HL-60 (cell line): Measurements from ENCODE around the gene ANXA11.

Source experiments
- DNase-seq, 2 experiments: peaks; one replicate each; pipeline ENCODE4 v3.0.0-alpha.2; 2010 to 2020; ENCODE audit warnings: low read depth in 1 of 2, low spot score in 1 of 2
- H3K27ac ChIP-seq: fragments of 250-450 bp; sonication (Bioruptor Pico); replicated peaks from 2 replicates; pipeline ENCODE4 v1.5.1; 2020; ENCODE audit warnings: mild to moderate bottlenecking, moderate library complexity
- H3K27me3 ChIP-seq: fragments of 250-450 bp; sonication (Bioruptor Pico); 2 replicates; pipeline ENCODE4 v1.5.1; 2021; ENCODE audit warnings: mild to moderate bottlenecking, moderate library complexity; ENCODE audit not compliant: insufficient read depth, poor library complexity, severe bottlenecking
- H3K4me3 ChIP-seq: replicated peaks from 2 replicates; pipeline ENCODE4 v1.5.1; 2011; ENCODE audit warnings: mild to moderate bottlenecking, control low read depth, low read length; ENCODE audit not compliant: insufficient read depth
- GABPA ChIP-seq: IDR thresholded peaks from 2 replicates; pipeline ENCODE4 v1.6.1; 2012; ENCODE audit warnings: low read depth
- POLR2AphosphoS5 ChIP-seq: IDR thresholded peaks from 2 replicates; pipeline ENCODE4 v1.6.1; 2012; ENCODE audit warnings: low read depth
- SPI1 ChIP-seq: IDR thresholded peaks from 2 replicates; pipeline ENCODE4 v1.6.1; 2012; ENCODE audit warnings: low read depth, mild to moderate bottlenecking, borderline replicate concordance
- TF ChIP-seq, protein P1 (sequence below): IDR thresholded peaks from one replicate; pipeline ENCODE4 v1.5.1; 2011; ENCODE audit warnings: low read length, control low read depth, inconsistent platforms; ENCODE audit not compliant: insufficient read depth
- TF ChIP-seq, protein P2 (sequence below): IDR thresholded peaks from 2 replicates; pipeline ENCODE4 v1.6.1; 2012; ENCODE audit warnings: low read depth; ENCODE audit not compliant: insufficient replicate concordance

Gene ANXA11

DNA sequence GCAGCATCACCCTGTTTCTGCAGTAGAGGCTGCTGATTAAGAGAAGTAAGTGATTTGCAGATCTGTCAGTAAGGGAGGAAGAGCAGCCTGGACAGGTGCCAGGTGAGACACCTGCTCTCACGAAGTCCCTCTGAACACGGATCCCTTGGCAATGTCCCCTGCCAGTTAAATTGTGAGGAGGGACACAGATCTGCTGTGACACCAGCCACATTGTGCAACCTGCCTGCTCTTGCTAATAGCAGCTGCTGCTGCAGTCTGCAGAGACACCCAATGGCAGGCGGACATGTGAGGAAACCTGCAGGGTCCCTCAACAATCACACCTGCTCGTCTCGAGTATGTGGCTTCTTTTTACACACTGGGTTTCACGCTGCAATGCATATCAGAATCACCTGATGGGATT is 31.9 kb downstream of the ANXA11 start:
- TF ChIP-seq, protein P1, sequence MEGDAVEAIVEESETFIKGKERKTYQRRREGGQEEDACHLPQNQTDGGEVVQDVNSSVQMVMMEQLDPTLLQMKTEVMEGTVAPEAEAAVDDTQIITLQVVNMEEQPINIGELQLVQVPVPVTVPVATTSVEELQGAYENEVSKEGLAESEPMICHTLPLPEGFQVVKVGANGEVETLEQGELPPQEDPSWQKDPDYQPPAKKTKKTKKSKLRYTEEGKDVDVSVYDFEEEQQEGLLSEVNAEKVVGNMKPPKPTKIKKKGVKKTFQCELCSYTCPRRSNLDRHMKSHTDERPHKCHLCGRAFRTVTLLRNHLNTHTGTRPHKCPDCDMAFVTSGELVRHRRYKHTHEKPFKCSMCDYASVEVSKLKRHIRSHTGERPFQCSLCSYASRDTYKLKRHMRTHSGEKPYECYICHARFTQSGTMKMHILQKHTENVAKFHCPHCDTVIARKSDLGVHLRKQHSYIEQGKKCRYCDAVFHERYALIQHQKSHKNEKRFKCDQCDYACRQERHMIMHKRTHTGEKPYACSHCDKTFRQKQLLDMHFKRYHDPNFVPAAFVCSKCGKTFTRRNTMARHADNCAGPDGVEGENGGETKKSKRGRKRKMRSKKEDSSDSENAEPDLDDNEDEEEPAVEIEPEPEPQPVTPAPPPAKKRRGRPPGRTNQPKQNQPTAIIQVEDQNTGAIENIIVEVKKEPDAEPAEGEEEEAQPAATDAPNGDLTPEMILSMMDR, result no peak
- TF ChIP-seq SPI1 (no peak), POLR2AphosphoS5 (no peak), GABPA (no peak)
- TF ChIP-seq, protein P2, sequence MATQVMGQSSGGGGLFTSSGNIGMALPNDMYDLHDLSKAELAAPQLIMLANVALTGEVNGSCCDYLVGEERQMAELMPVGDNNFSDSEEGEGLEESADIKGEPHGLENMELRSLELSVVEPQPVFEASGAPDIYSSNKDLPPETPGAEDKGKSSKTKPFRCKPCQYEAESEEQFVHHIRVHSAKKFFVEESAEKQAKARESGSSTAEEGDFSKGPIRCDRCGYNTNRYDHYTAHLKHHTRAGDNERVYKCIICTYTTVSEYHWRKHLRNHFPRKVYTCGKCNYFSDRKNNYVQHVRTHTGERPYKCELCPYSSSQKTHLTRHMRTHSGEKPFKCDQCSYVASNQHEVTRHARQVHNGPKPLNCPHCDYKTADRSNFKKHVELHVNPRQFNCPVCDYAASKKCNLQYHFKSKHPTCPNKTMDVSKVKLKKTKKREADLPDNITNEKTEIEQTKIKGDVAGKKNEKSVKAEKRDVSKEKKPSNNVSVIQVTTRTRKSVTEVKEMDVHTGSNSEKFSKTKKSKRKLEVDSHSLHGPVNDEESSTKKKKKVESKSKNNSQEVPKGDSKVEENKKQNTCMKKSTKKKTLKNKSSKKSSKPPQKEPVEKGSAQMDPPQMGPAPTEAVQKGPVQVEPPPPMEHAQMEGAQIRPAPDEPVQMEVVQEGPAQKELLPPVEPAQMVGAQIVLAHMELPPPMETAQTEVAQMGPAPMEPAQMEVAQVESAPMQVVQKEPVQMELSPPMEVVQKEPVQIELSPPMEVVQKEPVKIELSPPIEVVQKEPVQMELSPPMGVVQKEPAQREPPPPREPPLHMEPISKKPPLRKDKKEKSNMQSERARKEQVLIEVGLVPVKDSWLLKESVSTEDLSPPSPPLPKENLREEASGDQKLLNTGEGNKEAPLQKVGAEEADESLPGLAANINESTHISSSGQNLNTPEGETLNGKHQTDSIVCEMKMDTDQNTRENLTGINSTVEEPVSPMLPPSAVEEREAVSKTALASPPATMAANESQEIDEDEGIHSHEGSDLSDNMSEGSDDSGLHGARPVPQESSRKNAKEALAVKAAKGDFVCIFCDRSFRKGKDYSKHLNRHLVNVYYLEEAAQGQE, result no peak
- DNase-seq, result peak in 1 of 2 experiments; percentile 58

DNA sequence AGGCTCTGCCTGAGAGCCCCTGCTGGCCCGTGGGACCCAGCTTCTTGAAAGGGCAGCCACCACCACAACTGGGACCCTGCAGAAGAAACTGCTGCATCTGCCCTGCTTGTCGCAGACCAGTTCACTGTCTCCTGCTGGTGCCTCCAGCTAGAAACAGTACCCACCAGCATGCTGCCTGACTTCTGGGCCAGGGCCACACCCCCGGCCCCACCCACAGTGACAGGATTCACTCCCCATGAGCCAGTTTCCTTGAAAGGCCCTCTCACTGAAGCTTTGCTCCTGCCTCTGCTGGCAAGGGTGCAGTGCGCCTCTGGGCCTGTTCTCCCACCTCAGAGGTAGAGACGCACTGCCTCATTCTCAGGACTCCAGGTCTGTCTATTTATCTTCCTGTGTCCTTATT is 32.4 kb downstream of the ANXA11 start:
- Histone ChIP-seq H3K27ac (no peak overlapping the region), H3K27me3 (no peaks in the 10 kb centered on the region), H3K4me3 (no peak overlapping the region)
- TF ChIP-seq, protein P1, result no peak
- TF ChIP-seq, protein P2, result no peak
- TF ChIP-seq POLR2AphosphoS5 (no peak), GABPA (no peak), SPI1 (no peak)
- no peak for DNase-seq

More for the DNA sequence above, 31.9 kb downstream of the ANXA11 start:
- Histone ChIP-seq H3K27me3 (no peaks in the 10 kb centered on the region), H3K4me3 (no peak overlapping the region), H3K27ac (no peak overlapping the region)

DNA sequence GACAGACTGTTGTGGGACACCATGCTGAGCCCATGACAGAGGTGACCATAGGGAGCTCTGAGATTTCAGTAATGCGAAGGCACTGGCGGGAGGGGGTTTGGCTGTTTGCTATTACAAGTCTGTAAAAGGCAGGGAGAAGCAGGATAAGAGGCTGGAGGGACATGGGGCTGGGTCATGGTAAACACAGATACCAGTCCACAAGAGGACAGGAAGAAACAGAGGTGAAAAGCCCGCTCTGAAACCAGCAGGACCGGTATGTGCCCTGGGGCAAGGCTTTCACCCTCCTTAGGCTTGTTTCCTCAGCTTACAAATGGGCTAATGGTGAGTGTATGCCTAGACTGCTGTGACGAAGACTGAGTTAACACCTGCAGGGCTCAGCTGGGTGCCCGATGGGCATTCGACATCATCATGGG is 34.1 kb downstream of the ANXA11 start:
- H3K4me3 ChIP-seq, result no peak overlapping the region
- TF ChIP-seq SPI1, result no peak
- TF ChIP-seq, protein P1, result no peak
- TF ChIP-seq POLR2AphosphoS5, result no peak
- TF ChIP-seq, protein P2, result no peak
- TF ChIP-seq GABPA, result no peak
- DNase-seq, result no peak
- no peaks in the 10 kb centered on the region for H3K27me3 ChIP-seq
- H3K27ac ChIP-seq, result no peak overlapping the region
